Left ventricle myocardium superior (tissue), 1 donor: ENCODE measurements around the gene SUCLA2. TPM values are rescaled to one million over a fixed set of nuclear protein-coding genes. Genes with fewer than 3 reads are reported as not detected.
"Not testable (repeated sequence)": the region's sequence is repeated elsewhere in the genome, so short reads cannot be mapped to it uniquely, and the experiment has no call there.

ENCODE experiments used
- ATAC-seq: fragments of 200-7000 bp; cut with Tn5 transposase; one replicate; pipeline ENCODE4 v1.9.1; 2020; ENCODE audit warnings: mild to moderate bottlenecking, moderate library complexity
- DNase-seq: peaks from one replicate; pipeline ENCODE4 v3.0.0-alpha.2; 2020
- intact Hi-C: fragments of 100-400 bp; cut with micrococcal nuclease; formaldehyde crosslinking; loops from one replicate; pipeline ENCODE4 v1.11.0; 2022
- long read RNA-seq: library from polyadenylated mRNA; unstranded; transcript quantifications from one replicate; pipeline ENCODE4 v2.0.0, GENCODE V29; 2021
- total RNA-seq: library from RNA; stranded (reverse); fragmentation: NEBNext Ultra II Directional; extraction: Animal tissue kit (Norgen Biotek cat#: 25700); gene quantifications from one replicate; pipeline ENCODE4 v1.2.1, GENCODE V29; 2021
- donor health status: DM: no; HTN: yes; CAD: no; lungs with severe emphysema.

Gene SUCLA2
- total RNA-seq: 167 TPM
- long read RNA-seq, transcript SUCLA2-219 (11 exons, 2,111 nt): major isoform, 633 of 658 reads
- long read RNA-seq, partial matches to known transcripts: 6 of 658 reads
- long read RNA-seq, other reads (novel, unspliced or antisense): 17 of 658 reads

DNA sequence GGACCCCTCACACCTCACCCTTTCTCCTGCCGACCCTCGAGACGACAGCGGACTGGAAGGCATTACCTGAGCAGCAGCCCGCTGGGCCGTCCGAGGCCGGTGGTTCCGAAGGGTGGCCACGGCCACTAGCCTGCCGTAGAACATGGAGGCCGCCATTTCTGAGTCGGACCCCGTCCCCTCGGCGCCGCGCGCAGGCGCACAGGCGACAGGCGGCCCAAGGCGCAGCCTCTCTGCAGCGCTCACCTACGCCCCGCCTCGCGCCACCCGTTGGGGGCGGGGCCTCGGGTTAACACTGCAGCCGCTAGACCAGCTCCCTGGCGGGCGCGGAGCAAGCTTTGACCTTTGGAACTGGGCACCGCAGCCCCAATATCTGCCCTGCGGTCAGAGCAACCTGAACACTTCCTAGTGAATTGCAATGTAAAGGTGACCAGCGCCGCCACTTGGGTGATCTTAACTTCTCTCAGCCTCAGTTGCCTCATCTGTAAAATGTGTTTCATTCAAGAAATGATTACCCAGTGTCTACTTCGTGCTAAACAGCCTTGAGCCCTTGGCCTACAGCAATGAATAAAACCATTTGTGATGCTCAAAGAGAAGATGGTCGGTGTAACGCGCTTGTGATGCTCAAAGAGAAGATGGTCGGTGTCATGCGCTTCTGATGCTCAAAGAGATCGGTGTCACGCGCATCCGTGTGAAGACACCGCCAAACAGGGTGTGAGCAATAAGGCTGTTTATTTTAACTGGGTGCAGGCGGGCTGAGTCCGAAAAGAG, at the start of gene SUCLA2:
TSS of gene SUCLA2 (minus strand) at position 160 of the 768 bp plus-strand sequence. CDS start at position 156, 4 bp downstream.
- DNase-seq (peak; percentile 96), ATAC-seq (peak; percentile 99)
- intact Hi-C loops: no loop called here

DNA sequence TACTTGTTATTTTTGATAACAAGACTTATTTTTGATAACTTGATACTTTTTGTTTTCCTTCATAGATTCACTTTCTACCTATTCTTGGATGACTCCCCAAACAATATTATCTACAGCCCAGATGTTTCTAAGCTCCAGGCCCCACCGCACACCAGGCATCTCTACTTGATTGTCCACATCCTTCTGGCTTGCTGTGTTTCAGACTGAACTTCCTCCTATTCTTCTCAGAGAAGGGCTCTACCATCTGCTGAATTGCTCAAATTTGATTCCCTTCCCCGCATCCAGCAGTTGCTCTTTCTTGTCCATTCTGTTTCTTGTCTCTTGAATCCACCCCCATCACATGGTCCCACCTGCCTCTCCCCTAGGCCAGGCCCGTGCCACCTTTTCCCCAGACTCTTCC, 49.5 kb upstream of the SUCLA2 start:
- ATAC-seq (no peak), DNase-seq (no peak)
- intact Hi-C loops: no loop called here

DNA sequence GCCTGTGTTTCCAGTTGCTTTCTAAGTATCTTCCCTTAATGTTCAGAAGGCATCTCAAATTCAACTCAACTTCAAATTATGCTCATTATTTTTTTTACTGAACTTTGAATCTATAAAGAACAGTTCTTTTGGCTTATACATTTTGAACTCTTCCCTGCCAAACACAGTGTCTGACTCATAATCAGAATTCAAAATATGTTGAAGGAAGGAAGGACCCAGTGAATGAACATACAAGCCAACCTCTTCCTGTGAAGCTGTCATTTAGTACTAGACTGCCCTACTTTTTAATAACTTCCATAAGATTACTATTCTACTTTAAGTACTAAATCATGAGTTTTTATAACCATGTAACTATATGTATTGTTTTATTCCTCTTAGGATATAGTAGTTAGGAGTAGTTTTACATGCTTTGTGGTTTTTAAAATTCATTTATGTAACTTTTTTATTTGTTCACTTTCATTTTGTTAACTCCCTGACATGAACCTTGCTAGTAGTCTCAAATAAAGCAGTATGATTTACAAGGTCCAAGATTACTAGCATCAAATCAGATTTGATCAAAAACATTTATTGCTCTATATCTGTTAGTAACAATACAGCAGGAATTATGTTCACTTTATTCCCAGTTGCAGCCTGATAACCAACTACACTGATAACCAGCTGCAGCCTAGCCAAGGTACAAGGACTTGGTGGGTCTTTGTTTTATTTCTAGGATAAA, 42.9 kb upstream of the SUCLA2 start:
- ATAC-seq (no peak), DNase-seq (no peak)
- intact Hi-C loops: no loop called here

DNA sequence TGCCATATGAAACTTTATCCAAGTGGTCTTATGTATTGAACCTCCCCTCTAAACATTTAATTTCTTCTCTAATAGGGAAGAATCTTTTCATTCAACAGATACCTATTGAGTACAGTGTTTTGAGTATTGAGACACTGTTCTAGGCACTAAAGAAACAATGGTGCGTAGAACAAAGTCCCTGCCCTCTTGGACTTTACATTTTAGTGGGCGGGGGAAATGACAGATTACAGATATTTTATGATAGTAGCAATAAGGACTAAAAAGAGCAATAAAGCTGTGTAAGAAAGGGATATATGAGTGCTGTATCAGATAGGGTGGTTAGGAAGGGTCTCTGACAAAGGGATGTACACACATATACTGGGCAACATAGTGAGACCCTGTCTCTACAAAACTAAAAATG, 41.8 kb upstream of the SUCLA2 start:
- intact Hi-C loops: no loop called here
- ATAC-seq: no peak
- no peak for DNase-seq

DNA sequence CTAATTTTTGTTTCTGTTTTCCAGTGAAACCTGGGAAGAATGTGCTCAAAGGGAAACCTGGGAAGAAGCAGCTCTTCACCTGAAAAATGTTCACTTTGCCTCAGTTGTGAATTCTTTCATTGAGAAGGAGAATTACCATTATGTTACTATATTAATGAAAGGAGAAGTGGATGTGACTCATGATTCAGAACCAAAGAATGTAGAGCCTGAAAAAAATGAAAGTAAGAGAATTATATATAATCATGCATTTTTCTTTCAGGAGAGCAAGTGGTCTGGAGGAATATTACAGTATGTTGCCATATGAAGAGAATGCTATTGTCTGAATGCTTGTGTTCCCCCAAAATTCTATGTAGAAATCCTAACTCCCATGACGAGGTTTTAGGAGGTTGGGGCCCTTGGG, 39.8 kb upstream of the SUCLA2 start:
- DNase-seq (no peak), ATAC-seq (no peak)
- intact Hi-C loops: no loop called here

DNA sequence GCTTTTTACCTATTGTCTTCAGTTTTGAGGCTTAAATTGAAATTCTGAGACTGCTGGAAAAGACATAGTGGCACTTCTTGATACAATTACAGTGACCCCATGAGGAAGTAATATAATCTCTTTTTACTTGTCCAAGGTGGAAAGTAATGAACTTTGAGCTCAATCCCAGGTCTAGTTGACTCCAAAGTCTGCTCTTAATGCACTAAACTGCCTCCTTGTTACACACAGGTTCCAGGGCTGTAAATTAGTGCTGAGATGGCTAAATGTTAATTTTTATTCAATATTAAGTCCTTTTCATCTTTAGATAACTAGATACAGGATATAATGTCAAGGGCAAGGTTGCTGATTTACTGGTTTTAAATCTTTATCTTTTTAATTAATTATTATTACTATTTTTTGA, 39.0 kb upstream of the SUCLA2 start:
- DNase-seq (no peak), ATAC-seq (no peak)
- intact Hi-C loops: no loop called here

DNA sequence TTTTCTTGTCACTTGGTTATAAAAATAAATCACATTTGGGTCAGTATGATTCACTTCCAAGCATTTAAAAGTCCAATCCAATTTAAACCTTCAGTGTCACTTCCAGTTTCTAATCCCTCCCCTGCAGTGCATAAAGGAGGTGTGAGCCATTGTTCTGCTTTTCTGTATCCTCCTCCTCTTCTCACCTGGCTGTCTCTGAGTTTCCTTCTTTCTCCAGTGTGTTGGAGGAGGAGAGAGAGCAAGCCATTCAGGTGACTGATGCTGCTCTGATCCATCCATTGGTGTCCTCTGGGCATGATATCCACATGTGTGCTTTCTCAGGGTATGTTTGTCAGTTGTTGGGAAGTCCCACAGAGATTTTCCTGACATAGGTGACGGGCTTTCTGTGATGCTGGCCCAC, 37.7 kb upstream of the SUCLA2 start:
- ATAC-seq: no peak
- intact Hi-C loops: no loop called here
- DNase-seq: no peak

DNA sequence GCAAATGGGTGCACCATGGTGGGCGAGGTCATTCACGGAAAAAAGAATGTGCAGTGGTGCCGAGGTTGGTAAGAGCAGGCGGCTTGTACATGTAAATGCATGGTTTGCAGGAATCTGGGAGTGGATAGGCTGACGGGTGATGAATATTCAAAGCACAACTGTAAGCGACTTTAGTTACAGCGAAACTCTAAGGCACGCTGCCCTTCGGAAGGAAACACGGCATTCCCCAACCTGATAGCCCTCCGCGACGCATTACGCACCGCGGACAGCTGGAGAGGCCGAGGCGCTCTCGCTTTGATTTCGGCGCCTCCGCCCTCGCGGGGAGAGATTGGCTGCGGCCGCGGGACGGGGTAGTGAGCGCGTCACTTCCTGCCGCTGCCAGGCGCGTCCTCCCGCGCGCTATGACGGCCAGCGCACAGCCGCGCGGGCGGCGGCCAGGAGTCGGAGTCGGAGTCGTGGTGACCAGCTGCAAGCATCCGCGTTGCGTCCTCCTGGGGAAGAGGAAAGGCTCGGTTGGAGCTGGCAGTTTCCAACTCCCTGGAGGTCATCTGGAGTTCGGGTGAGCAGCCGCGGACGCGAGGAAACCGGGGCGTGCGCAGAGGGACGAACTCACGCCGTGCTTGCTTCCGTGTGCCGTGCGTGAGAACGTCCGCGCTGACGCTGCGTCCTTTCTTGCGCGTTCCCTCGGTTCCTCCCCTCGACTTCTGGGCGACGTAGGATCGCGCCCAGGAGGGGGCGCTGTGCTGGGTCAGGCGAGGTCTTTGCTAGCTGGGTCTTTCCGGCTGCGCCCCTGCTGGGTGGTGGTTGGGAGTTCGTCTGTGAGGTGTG, 36.5 kb upstream of the SUCLA2 start, which contains the start of gene NUDT15:
TSS of gene NUDT15 (plus strand) at position 381 of the 828 bp plus-strand sequence. CDS start at position 402, 21 bp downstream.
- ATAC-seq (peak; percentile 99), DNase-seq (peak; percentile 97)
- intact Hi-C loops: no loop called here

DNA sequence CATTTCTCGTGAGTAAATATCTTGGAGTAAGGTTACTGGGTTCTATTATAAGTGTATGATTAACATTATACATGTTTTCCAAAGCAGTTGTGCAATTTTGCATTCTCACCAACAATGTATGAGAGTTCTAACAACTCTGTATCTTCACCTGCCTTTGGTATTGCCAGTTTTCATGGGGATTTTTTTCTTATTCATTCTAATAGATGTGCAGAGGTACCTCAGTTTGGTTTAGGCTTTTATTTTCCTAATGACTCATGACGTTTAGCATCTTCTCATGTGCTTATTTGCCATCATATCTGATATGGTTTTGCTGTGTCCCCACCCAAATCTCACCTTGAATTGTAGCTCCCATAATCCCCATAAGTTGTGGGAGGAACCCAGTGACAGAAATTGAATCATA, 28.8 kb upstream of the SUCLA2 start:
- DNase-seq (no peak), ATAC-seq (no peak)
- intact Hi-C loops: no loop called here

DNA sequence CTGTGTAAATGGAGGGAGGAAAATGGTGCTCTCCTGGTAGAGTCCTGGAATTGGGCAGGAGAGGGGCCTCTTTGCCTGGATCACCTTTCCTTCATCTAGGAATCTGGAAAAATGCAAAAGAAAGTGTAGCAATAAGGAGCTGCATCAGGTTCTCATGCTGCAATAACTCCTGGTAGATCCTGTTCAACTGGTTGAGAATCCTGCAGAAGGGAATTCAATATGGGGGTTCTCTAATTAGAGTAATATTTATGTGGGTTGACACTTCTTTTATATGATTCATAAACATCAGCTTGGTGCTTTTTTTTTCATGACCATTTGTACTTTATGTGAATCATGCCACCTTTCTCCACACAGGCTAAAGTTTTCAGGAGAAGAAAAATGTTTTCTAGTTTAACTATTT, 27.0 kb upstream of the SUCLA2 start:
- intact Hi-C loops: no loop called here
- DNase-seq (no peak), ATAC-seq (no peak)

DNA sequence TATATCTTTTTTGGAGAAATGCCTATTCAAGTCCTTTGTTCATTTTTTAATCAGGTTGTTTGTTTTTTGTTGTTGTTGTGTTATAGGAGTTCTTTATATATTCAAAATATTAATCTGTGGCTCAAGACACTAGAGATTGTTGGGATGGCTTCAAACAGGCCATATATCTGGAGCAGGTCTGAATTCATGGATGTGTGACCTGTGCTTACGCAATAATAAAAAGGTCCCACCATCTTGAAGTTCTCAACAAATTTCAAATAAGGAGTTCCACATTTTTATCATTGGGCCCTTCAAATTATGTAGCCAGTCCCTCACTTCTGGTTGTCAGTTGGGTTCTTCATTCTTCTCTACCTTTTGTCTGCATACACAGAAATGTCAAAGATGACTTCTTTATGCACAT, 18.7 kb upstream of the SUCLA2 start:
- DNase-seq (no peak), ATAC-seq (no peak)
- intact Hi-C loops: no loop called here

DNA sequence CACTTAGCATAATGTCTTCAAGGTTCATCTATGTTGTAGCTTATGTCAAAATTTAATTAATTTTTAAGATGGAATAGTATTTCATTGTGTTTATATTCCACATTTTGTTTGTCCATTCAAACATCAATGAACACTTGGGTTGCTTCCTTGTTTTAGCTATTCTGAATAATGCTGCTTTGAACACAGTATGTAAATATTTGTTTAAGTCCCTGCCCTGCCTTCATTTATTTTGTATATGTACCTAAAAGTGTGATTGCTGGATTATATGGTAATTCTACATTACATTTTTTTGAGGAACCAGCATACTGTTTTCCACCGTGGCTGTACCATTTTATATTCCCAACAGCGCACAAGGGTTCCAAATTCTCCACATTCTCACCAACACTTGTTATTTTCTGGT, 17.6 kb upstream of the SUCLA2 start:
- DNase-seq (no peak), ATAC-seq (no peak)
- intact Hi-C loops: no loop called here

DNA sequence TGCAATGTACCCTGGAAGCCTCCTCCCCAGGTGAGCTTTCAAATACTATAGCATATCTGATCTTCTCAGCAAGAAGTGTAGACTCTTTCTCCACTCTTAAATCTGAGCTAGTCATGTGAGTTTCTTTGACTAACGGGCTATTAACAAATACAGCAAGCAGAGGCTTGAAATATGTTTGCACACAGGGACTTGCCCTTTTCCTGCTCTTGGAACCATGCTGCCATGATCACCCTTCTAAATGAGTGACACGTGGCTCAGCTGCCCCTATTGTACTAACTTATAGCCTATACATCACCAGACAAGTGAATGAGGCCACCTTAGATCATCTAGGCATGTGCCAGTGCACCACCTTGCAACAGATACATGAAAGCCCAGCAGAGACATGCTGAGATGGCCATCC, 13.3 kb upstream of the SUCLA2 start:
- DNase-seq: no peak
- intact Hi-C loops: no loop called here
- no peak for ATAC-seq

DNA sequence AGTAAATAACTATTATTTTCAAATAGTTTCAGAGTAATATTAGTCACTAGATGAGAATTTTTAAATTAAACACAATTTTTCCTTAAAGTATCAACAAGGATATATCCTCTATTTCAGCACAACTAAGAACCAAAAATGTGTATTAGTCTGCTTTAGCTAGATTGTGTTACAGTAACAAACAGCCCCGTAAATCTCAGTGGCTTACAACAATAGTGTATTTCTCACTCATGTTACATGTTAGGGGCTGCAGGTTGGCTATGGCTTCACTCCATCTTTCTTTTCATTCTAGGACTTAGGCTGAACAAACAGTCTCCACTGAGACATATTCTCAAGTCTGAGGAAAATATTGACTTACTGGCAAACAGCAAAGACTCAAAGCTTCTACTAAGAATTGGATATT, 11.6 kb upstream of the SUCLA2 start:
- DNase-seq: no peak
- ATAC-seq: no peak
- intact Hi-C loops: no loop called here

DNA sequence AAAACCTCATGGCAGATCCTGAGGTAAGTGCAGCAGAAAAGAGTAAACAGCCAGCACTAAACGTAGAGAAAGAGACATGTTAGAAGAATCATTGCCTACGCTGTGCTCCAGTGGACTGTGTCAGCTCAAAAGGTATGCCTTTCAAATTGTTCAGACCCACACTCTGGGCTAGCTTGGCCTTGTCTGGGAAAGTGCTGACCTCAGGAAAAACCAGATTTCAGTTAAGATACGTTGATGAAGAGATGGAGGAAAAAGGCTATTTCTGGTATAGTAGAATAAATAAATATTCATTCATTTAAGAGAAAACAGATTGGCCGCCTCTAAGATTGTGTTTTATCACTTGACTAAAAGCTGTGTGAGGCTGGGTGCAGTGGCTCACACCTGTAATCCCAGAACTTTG, 9.6 kb upstream of the SUCLA2 start:
- intact Hi-C loops: no loop called here
- DNase-seq (no peak), ATAC-seq (no peak)

DNA sequence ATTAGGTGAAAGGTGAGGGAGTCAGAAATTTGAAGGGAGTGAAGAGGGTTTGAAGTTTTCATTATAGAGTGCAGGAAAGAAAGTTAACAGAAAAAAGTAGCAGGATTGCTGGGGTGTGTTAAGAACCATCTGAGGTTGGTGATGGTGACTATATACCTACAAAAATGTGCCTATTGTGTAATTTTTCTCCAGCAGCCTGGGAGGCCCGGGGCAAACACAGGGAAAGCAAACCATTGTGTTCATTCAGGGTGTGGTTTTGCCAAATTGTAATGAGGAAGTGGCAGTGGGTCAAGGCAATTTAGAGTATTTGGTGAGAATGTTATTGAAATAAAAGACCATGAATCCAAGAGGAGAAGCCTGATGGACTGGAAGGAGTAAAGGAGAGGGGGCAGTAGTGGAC, 8.2 kb upstream of the SUCLA2 start:
- ATAC-seq (no peak), DNase-seq (no peak)
- intact Hi-C loops: no loop called here

DNA sequence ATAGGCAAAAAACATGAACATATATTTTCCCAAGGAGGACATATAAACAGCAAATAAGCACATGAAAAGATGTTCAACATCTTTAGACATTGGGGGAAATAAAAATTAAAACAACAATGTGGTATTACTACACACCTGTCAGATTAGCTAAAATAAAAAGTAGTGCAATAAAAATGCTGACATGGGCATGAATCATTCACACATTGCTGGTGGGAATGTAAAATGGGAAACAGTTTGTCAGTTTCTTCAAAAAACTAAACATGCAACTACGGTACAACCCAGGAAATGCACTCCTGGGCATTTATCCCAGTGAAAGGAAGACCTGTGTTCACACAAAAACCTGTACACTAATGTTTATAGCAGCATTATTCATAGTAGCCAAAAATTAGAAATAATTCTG, 5.3 kb upstream of the SUCLA2 start:
- DNase-seq (no peak), ATAC-seq (no peak)
- intact Hi-C loops: no loop called here

DNA sequence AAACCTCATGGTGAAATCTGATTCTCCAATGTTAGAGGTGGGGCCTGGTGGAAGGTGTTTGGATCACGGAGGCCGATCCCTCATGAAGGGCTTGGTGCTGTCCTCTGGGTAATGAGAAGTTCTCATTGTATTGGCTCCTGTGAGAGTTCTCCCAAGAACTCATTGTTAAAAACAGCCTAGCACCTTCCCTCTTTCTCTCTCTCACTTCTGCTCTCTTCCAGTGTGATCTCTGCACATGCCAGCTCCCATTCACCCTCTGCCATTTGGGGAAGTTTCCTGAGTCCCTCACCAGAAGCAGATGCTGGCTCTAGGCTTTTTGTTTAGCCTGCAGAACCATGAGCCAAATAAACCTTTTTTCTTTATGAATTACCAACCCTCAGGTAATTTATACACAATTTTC, 3.1 kb upstream of the SUCLA2 start:
- DNase-seq (no peak), ATAC-seq (no peak)
- intact Hi-C loops: no loop called here

DNA sequence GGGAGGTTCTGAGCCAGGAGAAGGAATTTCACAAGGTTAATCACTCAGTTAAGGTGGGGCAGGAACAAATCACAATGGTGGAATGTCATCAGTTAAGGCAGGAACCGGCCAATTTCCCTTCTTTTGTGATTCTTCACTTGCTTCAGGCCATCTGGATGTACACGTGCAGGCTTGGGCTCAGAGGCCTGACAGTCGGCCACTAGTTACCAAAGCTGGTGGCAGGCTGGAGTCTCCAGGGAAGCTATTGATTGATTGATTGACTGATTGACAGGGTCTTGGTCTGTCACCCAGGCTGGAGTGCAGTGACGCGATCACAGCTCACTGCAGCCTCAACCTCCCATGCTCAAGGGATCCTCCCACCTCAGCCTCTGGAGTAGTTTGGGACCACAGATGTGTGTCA, 926 bp upstream of the SUCLA2 start:
- intact Hi-C loops, DNase-seq, ATAC-seq: not testable (repeated sequence)
